NCI-H1417 (cell line): ENCODE results near the gene FGF22.
"Not testable (repeated sequence)": the region's sequence is repeated elsewhere in the genome, so short reads cannot be mapped to it uniquely, and the experiment has no call there.

Source experiments
- DNase-seq, 3 experiments: peaks; one replicate each; lab custom pipeline; 2025; lab: John Stamatoyannopoulos, UW

Gene FGF22

DNA sequence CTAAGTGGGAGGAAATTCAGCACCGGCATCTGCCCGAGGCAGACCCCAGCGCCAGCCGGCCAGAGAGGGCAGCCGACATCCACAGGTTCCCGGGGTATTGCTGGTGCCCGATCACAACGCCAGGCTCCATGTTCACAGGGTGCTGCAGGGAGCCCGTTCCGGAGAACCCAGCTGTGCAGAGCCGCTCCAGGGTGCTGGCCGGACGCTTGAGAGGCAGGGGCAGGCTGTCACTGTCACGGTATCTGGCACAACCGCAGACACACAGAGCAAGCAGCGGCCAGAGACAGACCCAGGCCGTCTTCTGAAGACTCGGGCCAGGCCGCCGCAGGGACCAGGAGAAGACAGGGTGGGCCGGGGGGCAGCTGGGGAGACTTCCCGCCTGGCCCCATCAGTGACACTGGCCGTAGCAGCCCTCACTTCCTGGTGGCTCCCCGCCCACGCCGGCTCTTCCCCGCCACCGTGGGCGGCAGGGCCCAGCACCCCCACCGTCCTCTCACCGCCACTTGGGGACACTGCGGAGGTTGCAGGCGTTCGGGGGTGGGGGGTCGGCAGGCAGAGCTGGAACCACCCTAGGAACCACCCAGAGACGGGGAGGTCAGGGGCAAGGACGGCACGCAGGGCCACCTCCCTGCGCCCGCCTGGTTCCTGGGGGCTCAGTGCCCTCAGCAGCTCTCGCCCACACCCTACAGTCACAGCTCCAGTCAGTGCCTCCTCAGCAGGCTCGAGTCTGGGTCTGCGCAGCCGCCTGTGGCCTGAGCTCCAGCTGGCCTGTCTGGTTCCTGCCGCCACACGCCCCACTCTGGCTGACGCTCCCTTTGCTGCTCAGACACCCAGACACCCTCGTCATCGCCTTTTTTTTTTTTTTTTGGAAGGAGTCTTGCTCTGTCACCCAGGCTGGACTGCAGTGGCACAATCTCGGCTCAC is 19.5 kb downstream of the FGF22 start:
- DNase-seq = no peak

DNA sequence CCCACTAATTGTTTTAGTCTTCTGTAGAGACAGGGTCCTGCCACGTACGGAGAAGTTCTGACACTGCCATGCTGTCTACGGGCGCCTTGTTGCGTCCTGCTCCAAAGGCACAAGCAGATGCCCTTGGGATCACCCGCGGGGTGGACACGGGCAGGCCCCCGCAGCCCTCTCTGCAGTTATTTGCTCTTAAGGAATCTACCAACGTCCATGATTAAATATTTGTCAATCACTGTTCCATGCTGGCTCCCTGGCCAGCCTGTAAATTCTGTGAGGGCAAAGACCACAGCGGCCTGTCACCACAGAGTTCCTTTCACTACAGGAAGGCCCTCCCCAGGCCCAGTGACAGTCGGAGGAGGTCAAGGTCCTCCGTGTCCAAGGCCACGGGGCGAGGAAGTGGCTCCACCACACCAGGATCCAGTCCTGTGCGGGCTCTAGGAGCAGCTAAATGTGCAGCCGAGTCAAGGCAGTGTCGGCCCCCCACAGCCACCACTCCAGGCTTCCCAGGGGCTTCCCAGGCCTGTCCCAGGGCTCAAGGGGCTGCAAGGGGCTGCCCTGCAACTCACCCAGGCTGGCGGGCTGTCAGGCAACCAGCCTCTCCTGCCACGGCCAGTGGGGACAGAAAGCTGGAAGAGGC is 21.2 kb downstream of the FGF22 start:
- no peak for DNase-seq

DNA sequence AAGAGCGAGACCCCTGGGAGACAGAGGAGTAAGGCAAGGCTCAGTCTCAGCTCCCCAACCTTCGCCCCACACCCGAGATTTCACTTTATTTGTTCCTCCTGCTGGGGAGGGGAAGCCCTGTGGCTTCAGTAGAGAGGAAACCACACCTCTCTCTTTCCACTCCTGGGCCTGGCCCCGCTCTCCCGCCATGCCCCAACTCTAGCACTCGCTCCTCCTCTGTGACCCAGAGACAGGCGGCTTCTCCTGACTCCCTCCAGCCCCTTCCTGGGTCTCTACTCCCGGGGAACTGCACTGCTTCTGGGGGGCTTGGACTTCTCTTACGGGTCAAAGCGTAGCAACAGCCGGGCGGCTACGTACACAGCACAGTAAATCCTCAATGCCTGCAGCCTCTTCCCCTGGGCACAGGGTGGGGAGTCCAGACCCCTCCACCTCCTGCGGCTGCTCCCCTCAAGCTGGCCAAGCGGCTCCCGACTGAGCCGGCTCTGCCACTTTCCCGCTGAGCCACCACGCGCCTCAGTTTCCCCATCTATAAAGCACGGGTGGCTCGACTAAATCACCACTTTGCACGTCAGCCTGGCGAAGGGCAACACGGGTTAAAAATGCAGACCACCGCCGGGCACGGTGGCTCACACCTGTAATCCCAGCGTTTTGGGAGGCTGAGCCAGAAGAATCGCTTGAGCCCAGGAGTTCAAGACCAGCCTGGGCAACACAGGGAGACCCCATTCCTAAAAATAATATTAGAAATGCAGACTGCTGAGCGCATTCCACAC is 21.9 kb downstream of the FGF22 start:
- DNase-seq = no peak

GRCh38 chr19:662207-662961 is 22.7 kb downstream of the FGF22 start:
- peak in 2 of 3 experiments; percentile 58 to 65 for DNase-seq

DNA sequence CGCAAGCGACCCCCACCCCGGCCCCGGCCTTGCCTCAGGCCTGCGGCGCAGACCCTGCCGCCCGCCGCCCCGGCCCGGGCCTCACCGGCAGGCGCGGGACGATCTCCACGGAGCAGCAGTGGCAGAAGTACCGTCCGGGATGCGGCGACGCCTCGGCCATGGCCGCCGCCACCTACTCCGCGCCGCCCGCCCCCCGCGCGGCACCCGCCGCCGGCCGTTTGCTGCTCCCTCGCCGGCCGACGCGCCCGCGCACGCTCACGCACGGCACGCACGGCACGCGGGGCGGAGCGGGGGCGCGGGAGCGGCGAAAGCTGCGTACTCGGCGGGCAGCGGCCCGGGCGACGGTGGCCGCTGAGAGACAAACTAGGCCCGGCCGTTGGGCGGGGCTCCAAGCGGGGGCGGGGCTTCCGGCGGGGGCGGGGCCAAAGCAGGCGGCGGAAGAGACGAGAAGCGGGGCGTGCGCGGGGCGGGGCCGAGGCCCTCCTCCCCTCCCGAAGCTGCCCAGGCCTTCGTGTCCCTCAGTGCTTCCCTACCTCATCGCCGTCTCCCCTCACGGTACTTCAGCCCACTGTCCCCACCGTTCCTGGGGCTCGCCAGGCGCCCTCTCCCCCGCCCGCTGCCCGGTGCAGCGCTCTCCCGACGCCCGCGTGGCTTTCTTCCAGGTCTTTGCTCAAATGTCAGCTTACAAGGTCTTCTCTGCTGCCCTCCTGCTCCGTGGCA is 23.4 kb downstream of the FGF22 start, which contains the start of gene RNF126:
RNF126 (minus strand) TSS at position 253 of the 720 bp plus-strand sequence; CDS start at position 160, 93 bp downstream.
- DNase-seq = peak; percentile 96 to 98 (median 96)

DNA sequence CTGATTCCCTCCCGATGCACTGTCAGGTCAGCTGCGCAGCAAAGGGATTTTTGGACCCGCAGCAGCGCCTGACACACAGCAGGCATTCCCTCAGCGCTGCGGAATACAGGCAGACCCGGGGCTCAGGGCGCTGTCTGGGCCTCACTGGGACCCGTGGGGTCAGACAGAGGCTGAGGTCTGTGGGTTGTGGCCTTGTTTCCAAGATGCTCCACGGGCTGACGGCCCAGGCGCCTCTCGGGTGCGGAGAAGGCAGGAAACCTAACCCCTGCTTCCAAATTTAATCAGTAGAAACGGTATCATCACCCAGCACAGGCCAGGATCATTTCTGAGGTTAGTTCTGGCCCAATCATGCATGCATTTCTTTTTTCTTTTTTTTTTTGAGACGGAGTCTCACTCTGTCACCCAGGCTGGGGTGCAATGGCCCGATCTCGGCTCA is 24.0 kb downstream of the FGF22 start:
- no peak for DNase-seq

DNA sequence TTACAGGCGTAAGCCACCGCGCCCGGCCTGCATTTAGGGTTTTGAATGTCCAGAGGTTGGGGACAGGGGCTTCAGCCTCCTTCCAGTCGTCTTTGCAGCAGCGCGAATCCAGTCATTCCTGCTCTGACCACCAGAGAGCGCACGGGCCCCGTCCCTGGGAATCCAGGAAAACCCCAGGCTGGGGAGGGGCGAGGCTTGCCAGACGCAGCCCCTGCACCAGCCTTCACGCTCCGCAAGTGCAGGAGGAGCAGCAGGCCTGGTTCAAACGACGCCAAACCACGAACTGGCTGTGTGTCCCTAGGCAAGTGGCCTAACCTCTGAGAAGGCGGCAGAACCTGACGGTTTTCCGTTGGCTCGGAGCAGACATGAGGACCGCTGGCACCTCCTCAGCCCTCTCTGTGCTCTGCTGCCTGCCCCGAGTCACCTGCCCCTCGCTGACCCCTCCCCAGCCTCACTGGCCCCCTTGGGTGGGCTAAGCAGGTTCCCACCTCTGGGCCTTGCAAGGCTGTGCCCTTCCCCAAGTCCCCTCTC is 25.3 kb downstream of the FGF22 start:
- DNase-seq = peak; percentile 89 to 95 (median 91)

- not testable (repeated sequence) for DNase-seq
Measured at GRCh38 chr19:666985-667573, 27.4 kb downstream of the FGF22 start.

DNA sequence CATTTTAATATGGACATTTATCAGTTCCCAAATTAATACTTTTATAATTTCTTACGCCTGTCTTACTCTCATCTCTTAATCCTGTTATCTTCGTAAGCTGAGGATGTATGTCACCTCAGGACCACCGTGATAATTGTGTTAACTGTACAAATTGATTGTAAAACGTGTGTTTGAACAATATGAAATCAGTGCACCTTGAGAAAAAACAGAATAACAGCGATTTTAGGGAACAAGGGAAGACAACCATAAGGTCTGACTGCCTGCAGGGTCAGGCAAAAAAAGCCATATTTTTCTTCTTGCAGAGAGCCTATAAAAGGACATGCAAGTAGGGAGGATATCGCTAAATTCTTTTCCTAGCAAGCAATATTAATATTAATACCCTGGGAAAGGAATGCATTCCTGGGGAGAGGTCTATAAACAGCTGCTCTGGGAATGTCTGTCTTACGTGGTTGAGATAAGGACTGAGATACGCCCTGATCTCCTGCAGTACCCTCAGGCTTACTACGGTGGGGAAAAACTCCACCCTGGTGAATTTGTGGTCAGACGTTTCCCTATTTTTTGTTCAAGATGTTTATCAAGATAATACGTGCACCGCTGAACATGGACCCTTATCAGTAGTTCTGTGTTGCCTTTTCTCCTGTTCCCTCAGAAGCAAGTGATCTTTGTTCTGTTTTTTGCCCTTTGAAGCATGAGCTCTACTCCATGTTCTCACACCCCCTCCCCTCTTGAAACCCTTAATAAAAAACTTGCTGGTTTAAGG is 29.2 kb downstream of the FGF22 start:
- DNase-seq = not testable (repeated sequence)

- DNase-seq = no peak
Measured at GRCh38 chr19:670609-671075, 31.0 kb downstream of the FGF22 start.

DNA sequence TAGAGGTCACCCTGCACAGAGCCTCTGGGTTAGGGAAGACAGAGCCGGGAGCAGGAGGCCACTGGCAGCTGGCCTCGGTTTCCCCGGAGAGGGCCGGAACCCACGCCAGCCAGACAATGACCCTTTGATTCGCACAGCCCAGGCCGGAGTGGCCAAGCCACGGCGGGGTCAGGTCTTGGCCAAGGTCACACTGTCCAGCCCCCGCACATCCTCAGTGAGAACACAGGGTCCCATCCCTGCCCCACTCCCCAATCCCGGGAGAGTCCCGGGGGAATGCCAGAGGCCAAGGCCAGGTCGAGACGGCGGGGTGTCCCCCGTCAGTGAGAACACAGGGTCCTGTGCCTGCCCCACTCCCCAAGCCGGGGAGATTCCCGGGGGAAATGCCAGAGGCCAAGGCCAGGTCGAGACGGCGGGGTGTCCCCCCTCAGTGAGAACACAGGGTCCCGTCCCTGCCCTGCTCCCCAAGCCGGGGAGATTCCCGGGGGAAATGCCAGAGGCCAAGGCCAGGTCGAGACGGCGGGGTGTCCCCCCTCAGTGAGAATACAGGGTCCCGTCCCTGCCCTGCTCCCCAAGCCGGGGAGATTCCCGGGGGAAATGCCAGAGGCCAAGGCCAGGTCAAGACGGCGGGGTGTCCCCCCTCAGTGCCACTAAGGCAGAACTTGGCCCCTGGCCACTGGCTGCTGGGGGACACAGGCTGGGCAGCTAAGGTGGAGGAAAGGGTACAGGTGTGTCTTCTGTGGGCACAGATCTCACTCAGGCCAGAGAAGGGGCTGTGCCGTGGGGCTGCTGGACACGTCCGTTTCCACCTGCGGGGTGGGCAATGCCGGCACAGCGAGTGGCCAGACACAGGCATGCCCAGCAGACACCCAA is 34.8 kb downstream of the FGF22 start:
- DNase-seq = no peak

GRCh38 chr19:676007-676338 is 36.3 kb downstream of the FGF22 start:
- DNase-seq = no peak

DNA sequence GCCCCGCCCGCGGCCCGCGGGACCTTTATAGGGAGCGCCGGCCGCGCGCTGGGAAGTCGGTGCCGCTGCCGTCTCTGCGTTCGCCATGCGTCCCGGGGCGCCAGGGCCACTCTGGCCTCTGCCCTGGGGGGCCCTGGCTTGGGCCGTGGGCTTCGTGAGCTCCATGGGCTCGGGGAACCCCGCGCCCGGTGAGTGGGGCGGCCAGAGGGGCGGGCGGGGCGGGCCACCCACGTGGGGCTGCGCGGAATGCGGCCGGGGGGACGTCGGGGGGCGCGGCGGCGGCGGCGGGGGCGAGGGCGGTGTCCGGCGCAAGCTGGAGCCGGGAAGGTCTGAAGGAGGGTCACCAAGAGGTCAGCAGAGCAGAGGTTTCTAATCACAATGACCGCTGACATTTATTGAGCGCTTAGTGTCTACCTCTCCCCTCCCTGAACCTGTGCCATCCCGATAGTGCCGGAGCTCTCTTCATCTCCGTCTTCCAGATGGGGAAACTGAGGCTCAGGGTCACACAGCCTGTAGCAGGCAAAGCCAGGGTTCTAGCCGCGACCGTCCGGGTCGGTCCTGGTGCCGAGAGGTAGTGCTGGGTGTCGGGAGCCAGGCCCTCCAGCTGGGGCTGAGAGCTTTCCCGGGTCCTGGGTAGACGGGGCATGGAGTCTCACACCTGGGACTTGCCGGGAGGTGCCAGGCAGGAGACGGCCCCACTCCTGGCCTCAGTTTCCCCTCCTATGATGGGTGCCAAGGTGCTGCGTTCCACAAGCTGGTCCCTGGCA is 36.8 kb downstream of the FGF22 start, which contains the start of gene FSTL3:
FSTL3 (plus strand) TSS at position 54 of the 767 bp plus-strand sequence; CDS start at position 86, 32 bp downstream.
- no peak for DNase-seq

DNA sequence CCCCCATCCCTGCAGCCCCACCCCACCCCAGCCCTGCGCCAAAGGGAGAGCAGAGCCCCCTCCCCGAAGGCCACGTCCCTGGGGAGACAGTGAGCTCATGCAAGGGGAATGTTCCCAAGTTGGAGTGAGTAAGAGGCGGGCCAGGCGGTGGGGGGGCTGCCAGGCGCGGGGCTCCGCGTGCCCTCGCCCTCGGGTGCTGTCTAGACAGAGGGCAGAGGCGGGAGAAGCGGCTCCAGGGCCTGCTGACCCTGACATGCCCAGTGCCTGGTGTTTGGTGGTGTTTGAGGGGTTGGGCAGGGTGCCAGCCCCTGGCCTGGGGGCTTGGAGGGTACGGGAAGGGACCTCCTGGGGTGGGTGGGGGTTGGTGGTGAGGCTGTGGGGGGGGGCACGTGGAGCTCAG is 37.5 kb downstream of the FGF22 start:
- peak in 1 of 3 experiments; percentile 68 for DNase-seq

DNA sequence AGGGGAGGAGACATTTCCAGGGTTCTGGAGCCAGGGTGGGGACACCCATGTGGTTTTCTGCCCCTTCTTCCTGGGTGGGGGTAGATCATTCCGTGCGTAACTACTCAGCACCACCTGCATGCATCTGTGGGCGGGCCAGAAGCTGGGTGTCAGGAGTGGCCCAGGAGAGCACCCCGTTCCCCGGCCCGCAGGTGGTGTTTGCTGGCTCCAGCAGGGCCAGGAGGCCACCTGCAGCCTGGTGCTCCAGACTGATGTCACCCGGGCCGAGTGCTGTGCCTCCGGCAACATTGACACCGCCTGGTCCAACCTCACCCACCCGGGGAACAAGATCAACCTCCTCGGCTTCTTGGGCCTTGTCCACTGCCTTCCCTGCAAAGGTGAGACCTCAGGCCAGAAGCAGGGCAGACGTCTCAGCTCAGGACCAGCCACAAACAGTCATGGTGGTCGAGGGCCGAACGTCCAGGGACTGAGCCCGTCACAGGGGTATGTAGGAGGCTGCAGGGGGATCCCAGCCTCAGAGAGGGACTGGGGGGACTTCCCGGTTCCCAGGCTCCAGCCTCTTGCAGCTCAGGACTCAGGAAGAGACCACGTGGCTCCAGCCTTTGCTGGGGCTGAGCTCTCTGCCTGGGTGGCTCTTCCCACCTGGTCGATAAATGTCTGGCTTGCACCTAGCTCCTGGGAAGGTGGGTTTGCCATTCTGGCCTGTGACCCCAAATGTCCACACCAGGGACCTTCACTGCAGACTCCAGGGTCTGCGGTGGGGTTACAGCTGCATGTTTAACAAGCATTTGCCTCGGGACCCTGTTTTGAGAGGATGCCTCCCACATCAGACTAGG is 38.1 kb downstream of the FGF22 start:
- peak in 2 of 3 experiments; percentile 54 to 70 for DNase-seq

DNA sequence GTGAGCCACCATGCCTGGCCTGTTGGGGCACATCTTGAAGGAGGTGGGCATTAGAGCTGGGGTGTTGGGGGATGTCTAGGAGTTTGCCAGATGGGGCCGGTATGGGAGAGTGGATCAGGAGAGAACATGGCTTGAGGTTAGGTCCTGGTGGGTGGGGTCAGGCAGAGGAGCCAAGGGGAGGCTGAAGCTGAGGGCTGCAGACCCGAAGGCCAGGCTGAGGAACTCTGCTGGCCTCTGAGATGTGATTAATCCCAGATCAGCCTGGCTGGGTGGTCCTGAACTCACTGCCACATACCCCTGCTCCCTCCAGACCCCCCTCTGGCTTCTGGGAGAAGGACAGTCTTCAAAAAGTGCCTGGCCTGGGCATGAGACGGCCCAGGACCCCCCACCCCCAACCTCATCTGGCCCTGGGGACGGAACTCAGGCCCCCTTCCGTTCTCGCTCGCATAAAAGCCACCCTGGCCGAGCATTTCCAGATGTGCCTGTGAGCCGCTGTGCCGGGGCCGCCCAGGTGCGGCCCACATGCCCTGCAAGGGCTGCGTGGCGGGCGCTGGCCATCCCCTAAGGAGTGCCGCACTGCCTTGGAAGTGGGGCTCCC is 39.2 kb downstream of the FGF22 start:
- no peak for DNase-seq
